ENCODE data around the gene ABI3BP.

The ABI3BP gene

GRCh38 chr3:100913870-100914648 is 79.2 kb downstream of the ABI3BP start:
- no peak overlapping the region for H3K4me3 ChIP-seq (ENCODE audit: low read length)
- no peaks in the 10 kb centered on the region for H3K9me3 ChIP-seq (ENCODE audit: low read length)
- no peaks in the 10 kb centered on the region for H3K27me3 ChIP-seq (ENCODE audit: insufficient read depth, low read length)
- H3K36me3 ChIP-seq (ENCODE audit: insufficient read depth, low read length): no peaks in the 10 kb centered on the region
- peak overlapping the region; percentile 9 for H2AFZ ChIP-seq (ENCODE audit: low read depth, low read length)
- H3K4me1 ChIP-seq (ENCODE audit: insufficient read depth, low read length): no peaks in the 10 kb centered on the region

GRCh38 chr3:100912976-100913545 is 80.2 kb downstream of the ABI3BP start:
- H3K9me3 ChIP-seq (ENCODE audit: low read length): no peaks in the 10 kb centered on the region

GRCh38 chr3:100912571-100912970 is 80.7 kb downstream of the ABI3BP start:
- no peaks in the 10 kb centered on the region for H3K36me3 ChIP-seq (ENCODE audit: insufficient read depth, low read length)
- no peak overlapping the region for H3K4me3 ChIP-seq (ENCODE audit: low read length)
- no peak overlapping the region for H2AFZ ChIP-seq (ENCODE audit: low read depth, low read length)
- no peaks in the 10 kb centered on the region for H3K4me1 ChIP-seq (ENCODE audit: insufficient read depth, low read length)
- H3K9me3 ChIP-seq (ENCODE audit: low read length): no peaks in the 10 kb centered on the region
- no peaks in the 10 kb centered on the region for H3K27me3 ChIP-seq (ENCODE audit: insufficient read depth, low read length)

More at GRCh38 chr3:100912976-100913545, 80.2 kb downstream of the ABI3BP start:
- Histone ChIP-seq H3K36me3 (ENCODE audit: insufficient read depth, low read length) (no peaks in the 10 kb centered on the region), H3K4me3 (ENCODE audit: low read length) (no peak overlapping the region), H3K4me1 (ENCODE audit: insufficient read depth, low read length) (no peaks in the 10 kb centered on the region), H2AFZ (ENCODE audit: low read depth, low read length) (no peak overlapping the region), H3K27me3 (ENCODE audit: insufficient read depth, low read length) (no peaks in the 10 kb centered on the region)

GRCh38 chr3:100911956-100912355 is 81.3 kb downstream of the ABI3BP start:
- H3K36me3 ChIP-seq (ENCODE audit: insufficient read depth, low read length): no peaks in the 10 kb centered on the region
- no peak overlapping the region for H3K4me3 ChIP-seq (ENCODE audit: low read length)
- H3K9me3 ChIP-seq (ENCODE audit: low read length): no peaks in the 10 kb centered on the region
- H2AFZ ChIP-seq (ENCODE audit: low read depth, low read length): no peak overlapping the region
- H3K27me3 ChIP-seq (ENCODE audit: insufficient read depth, low read length): no peaks in the 10 kb centered on the region
- H3K4me1 ChIP-seq (ENCODE audit: insufficient read depth, low read length): no peaks in the 10 kb centered on the region

GRCh38 chr3:100910986-100911385 is 82.2 kb downstream of the ABI3BP start:
- Histone ChIP-seq H3K27me3 (ENCODE audit: insufficient read depth, low read length) (no peaks in the 10 kb centered on the region), H2AFZ (ENCODE audit: low read depth, low read length) (no peak overlapping the region), H3K36me3 (ENCODE audit: insufficient read depth, low read length) (no peaks in the 10 kb centered on the region), H3K4me3 (ENCODE audit: low read length) (no peak overlapping the region), H3K4me1 (ENCODE audit: insufficient read depth, low read length) (no peaks in the 10 kb centered on the region), H3K9me3 (ENCODE audit: low read length) (no peaks in the 10 kb centered on the region)

GRCh38 chr3:100902572-100902971 is 90.6 kb downstream of the ABI3BP start:
- H2AFZ ChIP-seq (ENCODE audit: low read depth, low read length): no peak overlapping the region

GRCh38 chr3:100900671-100901335 is 92.4 kb downstream of the ABI3BP start:
- Histone ChIP-seq H2AFZ (ENCODE audit: low read depth, low read length) (no peak overlapping the region), H3K4me3 (ENCODE audit: low read length) (no peak overlapping the region), H3K4me1 (ENCODE audit: insufficient read depth, low read length) (no peaks in the 10 kb centered on the region), H3K36me3 (ENCODE audit: insufficient read depth, low read length) (no peaks in the 10 kb centered on the region), H3K27me3 (ENCODE audit: insufficient read depth, low read length) (no peaks in the 10 kb centered on the region), H3K9me3 (ENCODE audit: low read length) (no peaks in the 10 kb centered on the region)

More at GRCh38 chr3:100902572-100902971, 90.6 kb downstream of the ABI3BP start:
- Histone ChIP-seq H3K9me3 (ENCODE audit: low read length) (no peaks in the 10 kb centered on the region), H3K4me1 (ENCODE audit: insufficient read depth, low read length) (no peaks in the 10 kb centered on the region), H3K4me3 (ENCODE audit: low read length) (no peak overlapping the region), H3K36me3 (ENCODE audit: insufficient read depth, low read length) (no peaks in the 10 kb centered on the region), H3K27me3 (ENCODE audit: insufficient read depth, low read length) (no peaks in the 10 kb centered on the region)

- no peaks in the 10 kb centered on the region for H3K9me3 ChIP-seq (ENCODE audit: low read length)
- no peaks in the 10 kb centered on the region for H3K4me1 ChIP-seq (ENCODE audit: insufficient read depth, low read length)
- no peak overlapping the region for H3K4me3 ChIP-seq (ENCODE audit: low read length)
- H2AFZ ChIP-seq (ENCODE audit: low read depth, low read length): no peak overlapping the region
- no peaks in the 10 kb centered on the region for H3K27me3 ChIP-seq (ENCODE audit: insufficient read depth, low read length)
- no peaks in the 10 kb centered on the region for H3K36me3 ChIP-seq (ENCODE audit: insufficient read depth, low read length)
Measured at GRCh38 chr3:100899440-100900091, 93.7 kb downstream of the ABI3BP start.

GRCh38 chr3:100898681-100899080 is 94.5 kb downstream of the ABI3BP start:
- Histone ChIP-seq H2AFZ (ENCODE audit: low read depth, low read length) (no peak overlapping the region), H3K9me3 (ENCODE audit: low read length) (no peaks in the 10 kb centered on the region), H3K27me3 (ENCODE audit: insufficient read depth, low read length) (no peaks in the 10 kb centered on the region), H3K4me3 (ENCODE audit: low read length) (no peak overlapping the region), H3K4me1 (ENCODE audit: insufficient read depth, low read length) (no peaks in the 10 kb centered on the region), H3K36me3 (ENCODE audit: insufficient read depth, low read length) (no peaks in the 10 kb centered on the region)

GRCh38 chr3:100896994-100897393 is 96.2 kb downstream of the ABI3BP start:
- H3K27me3 ChIP-seq (ENCODE audit: insufficient read depth, low read length): no peaks in the 10 kb centered on the region
- H3K9me3 ChIP-seq (ENCODE audit: low read length): no peaks in the 10 kb centered on the region
- H3K4me1 ChIP-seq (ENCODE audit: insufficient read depth, low read length): no peaks in the 10 kb centered on the region
- no peaks in the 10 kb centered on the region for H3K36me3 ChIP-seq (ENCODE audit: insufficient read depth, low read length)
- H2AFZ ChIP-seq (ENCODE audit: low read depth, low read length): no peak overlapping the region
- H3K4me3 ChIP-seq (ENCODE audit: low read length): no peak overlapping the region

- Histone ChIP-seq H3K27me3 (ENCODE audit: insufficient read depth, low read length) (no peaks in the 10 kb centered on the region), H3K4me1 (ENCODE audit: insufficient read depth, low read length) (no peaks in the 10 kb centered on the region), H3K4me3 (ENCODE audit: low read length) (no peak overlapping the region), H3K9me3 (ENCODE audit: low read length) (no peaks in the 10 kb centered on the region), H3K36me3 (ENCODE audit: insufficient read depth, low read length) (no peaks in the 10 kb centered on the region), H2AFZ (ENCODE audit: low read depth, low read length) (no peak overlapping the region)
Measured at GRCh38 chr3:100893590-100893989, 99.6 kb downstream of the ABI3BP start.

GRCh38 chr3:100893108-100893507 is 100.1 kb downstream of the ABI3BP start:
- no peaks in the 10 kb centered on the region for H3K9me3 ChIP-seq (ENCODE audit: low read length)
- H2AFZ ChIP-seq (ENCODE audit: low read depth, low read length): no peak overlapping the region
- no peaks in the 10 kb centered on the region for H3K27me3 ChIP-seq (ENCODE audit: insufficient read depth, low read length)
- no peaks in the 10 kb centered on the region for H3K4me1 ChIP-seq (ENCODE audit: insufficient read depth, low read length)
- H3K36me3 ChIP-seq (ENCODE audit: insufficient read depth, low read length): no peaks in the 10 kb centered on the region
- no peak overlapping the region for H3K4me3 ChIP-seq (ENCODE audit: low read length)

GRCh38 chr3:100891827-100892226 is 101.4 kb downstream of the ABI3BP start:
- no peaks in the 10 kb centered on the region for H3K36me3 ChIP-seq (ENCODE audit: insufficient read depth, low read length)
- no peak overlapping the region for H2AFZ ChIP-seq (ENCODE audit: low read depth, low read length)
- no peak overlapping the region for H3K4me3 ChIP-seq (ENCODE audit: low read length)
- no peaks in the 10 kb centered on the region for H3K4me1 ChIP-seq (ENCODE audit: insufficient read depth, low read length)
- H3K27me3 ChIP-seq (ENCODE audit: insufficient read depth, low read length): no peaks in the 10 kb centered on the region
- no peaks in the 10 kb centered on the region for H3K9me3 ChIP-seq (ENCODE audit: low read length)

Data from neuron (in vitro differentiated cells).